PC-3 (cell line): Measurements from ENCODE around the gene UMAD1. TPM values are rescaled to one million over a fixed set of nuclear protein-coding genes. Genes with fewer than 3 reads are reported as not detected.
"Not testable (repeated sequence)": the region's sequence is repeated elsewhere in the genome, so short reads cannot be mapped to it uniquely, and the experiment has no call there.

Experiments used
- ATAC-seq: fragments of 200-7000 bp; cut with Tn5 transposase; 2 replicates; pipeline ENCODE4 v1.9.1; 2020; ENCODE audit warnings: mild to moderate bottlenecking, moderate library complexity
- BruUV-seq: library from RNA; stranded (reverse); fragments of 400-500 nt; replicated peaks from 2 replicates; lab custom pipeline; 2021; lab: Mats Ljungman, UMichigan
- CTCF ChIA-PET: fragments of 300-600 bp; sonication (Branson Sonifier 250); formaldehyde crosslinking; loops from one replicate; lab custom pipeline; 2022; ENCODE audit warnings: antibody characterized with exemption; lab: Charles Lee
- POLR2A ChIA-PET: fragments of 300-600 bp; sonication (Branson Sonifier 250); formaldehyde crosslinking; loops from one replicate; lab custom pipeline; 2022; ENCODE audit warnings: antibody characterized with exemption; ENCODE audit not compliant: unreplicated experiment; lab: Charles Lee
- DNase-seq: peaks from one replicate; pipeline ENCODE4 v3.0.0-alpha.2; 2015
- H2AFZ ChIP-seq: fragments of 300-600 bp; sonication (generic); 2 replicates; pipeline ENCODE4 v1.6.0; 2016; ENCODE audit warnings: antibody characterized with exemption, low read length
- H3F3A ChIP-seq: fragments of 300-600 bp; sonication (generic); one replicate; pipeline ENCODE4 v1.6.0; 2017; ENCODE audit warnings: antibody characterized with exemption, low read length, control low read depth, mild to moderate bottlenecking; ENCODE audit not compliant: unreplicated experiment
- H3K27ac ChIP-seq: fragments of 300-600 bp; sonication (generic); 2 replicates; pipeline ENCODE4 v1.5.1; 2016; ENCODE audit warnings: mild to moderate bottlenecking, low read length
- H3K27me3 ChIP-seq: fragments of 300-600 bp; sonication (generic); 2 replicates; pipeline ENCODE4 v1.6.1; 2016; ENCODE audit warnings: low read length, mixed read lengths
- H3K36me3 ChIP-seq: fragments of 300-600 bp; sonication (generic); 2 replicates; pipeline ENCODE4 v1.6.1; 2016; ENCODE audit warnings: low read depth, mixed run types, low read length, mixed read lengths
- H3K4me1 ChIP-seq: fragments of 300-600 bp; sonication (generic); 2 replicates; pipeline ENCODE4 v1.5.1; 2016; ENCODE audit warnings: low read length; ENCODE audit not compliant: insufficient read depth
- H3K4me2 ChIP-seq: fragments of 300-600 bp; sonication (generic); 2 replicates; pipeline ENCODE4 v1.6.0; 2016; ENCODE audit warnings: low read length
- H3K4me3 ChIP-seq: fragments of 300-600 bp; sonication (generic); 2 replicates; pipeline ENCODE4 v1.5.1; 2016; ENCODE audit warnings: mild to moderate bottlenecking, low read length, mixed read lengths
- H3K79me2 ChIP-seq: fragments of 300-600 bp; sonication (generic); 2 replicates; pipeline ENCODE4 v1.6.1; 2017; ENCODE audit warnings: low read length, mixed read lengths
- H3K9ac ChIP-seq: fragments of 300-600 bp; sonication (generic); 2 replicates; pipeline ENCODE4 v1.6.0; 2016; ENCODE audit warnings: mild to moderate bottlenecking, low read length
- H3K9me2 ChIP-seq: fragments of 300-600 bp; sonication (generic); replicated peaks from 2 replicates; pipeline ENCODE4 v1.6.1; 2016; ENCODE audit warnings: mixed run types, low read length, mixed read lengths
- H3K9me3 ChIP-seq: fragments of 300-600 bp; sonication (generic); 2 replicates; pipeline ENCODE4 v1.6.1; 2016; ENCODE audit warnings: low read length, mixed read lengths
- H4K20me1 ChIP-seq: fragments of 300-600 bp; sonication (generic); 2 replicates; pipeline ENCODE4 v1.6.1; 2016; ENCODE audit warnings: low read length, mixed read lengths
- CTCF ChIP-seq: fragments of 300-600 bp; sonication (generic); conservative IDR thresholded peaks from 2 replicates; pipeline ENCODE4 v1.5.1; 2017; ENCODE audit warnings: antibody characterized with exemption, low read depth, mild to moderate bottlenecking, low read length
- EZH2 ChIP-seq: fragments of 300-600 bp; sonication (generic); IDR thresholded peaks from one replicate; pipeline ENCODE4 v1.6.1; 2017; ENCODE audit warnings: antibody characterized with exemption, mild to moderate bottlenecking, low read length; ENCODE audit not compliant: unreplicated experiment
- EZH2phosphoT487 ChIP-seq: fragments of 300-600 bp; sonication (generic); IDR thresholded peaks from 2 replicates; pipeline ENCODE4 v1.6.1; 2018; ENCODE audit warnings: mild to moderate bottlenecking, antibody characterized with exemption, low read length, borderline replicate concordance
- intact Hi-C: fragments of 100-400 bp; cut with micrococcal nuclease; formaldehyde crosslinking; loops from 2 replicates; pipeline ENCODE4 v1.9.0; 2023
- total RNA-seq: library from RNA; depleted of rRNA; stranded (reverse); fragments of >200 nt; gene quantifications from 2 replicates; pipeline ENCODE4 v1.2.3, GENCODE V29; 2014

The UMAD1 gene
- total RNA-seq, 1 experiment from 2014 or later, result 8.9 TPM

DNA sequence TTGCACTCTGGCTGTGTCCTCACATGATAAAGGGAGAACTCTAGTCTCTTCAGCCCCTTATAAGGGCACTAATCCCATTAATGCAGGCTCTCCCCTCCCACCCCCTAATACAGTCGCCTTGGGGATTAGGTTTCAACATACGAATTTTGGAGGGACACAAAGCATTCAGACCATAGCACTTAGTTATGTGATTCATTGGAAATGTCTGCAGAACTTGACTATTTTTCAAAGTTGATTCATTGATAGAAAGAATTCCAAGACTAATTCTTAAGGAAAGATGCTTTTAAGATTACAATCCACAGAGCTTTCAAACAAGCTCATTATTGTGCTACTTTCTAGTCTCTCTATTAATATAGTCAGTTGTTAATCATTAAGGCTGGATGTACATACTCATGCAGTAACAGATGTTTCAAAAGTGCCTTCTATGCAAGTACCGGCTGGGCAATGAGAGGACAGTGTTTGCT is 163.2 kb downstream of the UMAD1 start:
- ATAC-seq (no peak), DNase-seq (no peak)
- intact Hi-C loops, result no loop called here
- H3K4me2 ChIP-seq, result no peak overlapping the region
- no peaks in the 10 kb centered on the region for H4K20me1 ChIP-seq
- H3K27me3 ChIP-seq, result no peaks in the 10 kb centered on the region
- peaks cover 24% of the 10 kb centered on the region for H3K4me1 ChIP-seq
- H3K4me3 ChIP-seq, result no peak overlapping the region
- no peaks in the 10 kb centered on the region for H3K79me2 ChIP-seq
- H3K9me2 ChIP-seq, result no peaks in the 10 kb centered on the region
- H3K9me3 ChIP-seq, result no peaks in the 10 kb centered on the region
- H2AFZ ChIP-seq, result no peak overlapping the region
- no peaks in the 10 kb centered on the region for H3K36me3 ChIP-seq
- no peak for TF ChIP-seq EZH2phosphoT487
- no peak for TF ChIP-seq CTCF
- TF ChIP-seq EZH2, result no peak
- no TSS peak for BruUV-seq
- ChIA-PET POLR2A (no interaction called here), CTCF (no interaction called here)
- H3K9ac ChIP-seq, result no peak overlapping the region
- H3F3A ChIP-seq, result no peaks in the 10 kb centered on the region
- H3K27ac ChIP-seq, result no peak overlapping the region

DNA sequence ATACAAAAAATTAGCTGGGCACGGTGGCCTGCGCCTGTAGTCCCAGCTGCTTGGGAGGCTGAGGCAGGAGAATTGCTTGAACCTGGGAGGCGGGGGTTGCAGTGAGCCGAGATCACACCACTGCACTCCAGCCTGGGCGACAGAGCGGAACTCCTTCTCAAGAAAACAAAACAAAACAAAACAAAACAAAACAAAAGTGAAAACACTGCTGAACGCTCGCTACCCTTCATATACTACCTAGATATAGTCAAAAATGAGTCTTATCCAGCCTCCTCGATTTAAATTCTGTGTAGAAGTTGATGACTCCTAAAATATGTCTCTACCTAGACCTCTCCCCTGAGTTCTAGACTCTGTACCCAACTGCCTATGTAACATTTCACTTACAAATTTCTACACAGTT is 164.3 kb downstream of the UMAD1 start:
- CTCF ChIA-PET, H3K79me2 ChIP-seq, H3K36me3 ChIP-seq, H3K27ac ChIP-seq, DNase-seq, H3K4me3 ChIP-seq, H3K4me2 ChIP-seq, H3F3A ChIP-seq, H3K9me2 ChIP-seq, H3K9me3 ChIP-seq, H3K9ac ChIP-seq, H3K27me3 ChIP-seq, H2AFZ ChIP-seq, H4K20me1 ChIP-seq, POLR2A ChIA-PET, ATAC-seq, BruUV-seq: not testable (repeated sequence)
- intact Hi-C loops, result loop anchor here (5.0 kb wide), 1 partner anchor 57 kb away; no protein-coding TSS in a partner anchor
- H3K4me1 ChIP-seq, result peaks cover 15% of the 10 kb centered on the region

DNA sequence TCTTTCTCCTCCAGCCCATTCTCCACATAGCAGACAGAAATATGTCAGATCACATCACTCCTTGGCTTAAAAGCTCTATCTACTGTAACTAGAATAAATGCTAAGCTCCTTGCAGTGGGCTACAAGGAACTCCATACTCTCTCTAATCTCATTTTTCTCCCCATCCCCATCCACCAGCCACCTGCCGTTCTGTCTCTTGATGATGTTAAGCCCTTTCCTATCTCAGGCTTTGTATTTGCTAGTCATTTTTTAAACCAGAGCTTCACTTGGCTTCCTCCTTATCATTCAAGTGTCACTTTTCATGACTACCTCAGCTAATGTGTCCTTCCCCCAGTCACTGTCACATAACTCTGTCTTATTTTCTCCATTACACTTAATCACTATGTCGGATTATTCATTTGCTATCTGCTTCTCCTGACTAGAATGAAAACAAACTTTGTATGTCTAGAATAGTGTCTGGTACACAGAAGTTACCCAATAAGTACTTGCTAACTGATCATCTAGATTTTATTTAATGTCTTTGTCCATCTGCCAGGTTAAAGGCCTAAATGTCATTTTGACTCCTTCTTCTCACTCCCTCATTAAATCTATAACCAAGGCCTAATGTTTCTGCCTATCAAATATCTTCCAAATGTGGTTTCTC is 165.1 kb downstream of the UMAD1 start:
- Histone ChIP-seq H3K9me2 (no peaks in the 10 kb centered on the region), H3F3A (no peaks in the 10 kb centered on the region), H3K9ac (no peak overlapping the region), H3K9me3 (no peaks in the 10 kb centered on the region), H3K36me3 (no peaks in the 10 kb centered on the region), H3K4me1 (peaks cover 15% of the 10 kb centered on the region), H4K20me1 (no peaks in the 10 kb centered on the region), H3K27ac (no peak overlapping the region), H3K79me2 (no peaks in the 10 kb centered on the region), H3K27me3 (no peaks in the 10 kb centered on the region), H3K4me2 (no peak overlapping the region), H3K4me3 (no peak overlapping the region), H2AFZ (no peak overlapping the region)
- ATAC-seq (no peak), DNase-seq (no peak)
- intact Hi-C loops, result loop anchor here (5.0 kb wide), 1 partner anchor 57 kb away; no protein-coding TSS in a partner anchor
- ChIA-PET POLR2A (no interaction called here), CTCF (interaction anchor here (0.7 kb wide), 1 partner anchor 1278 kb away, joined by 8 read pairs; no protein-coding TSS in a partner anchor)
- BruUV-seq, result no TSS peak
- no peak for TF ChIP-seq CTCF
- no peak for TF ChIP-seq EZH2phosphoT487
- no peak for TF ChIP-seq EZH2
